ENCODE measurements around the gene PPP2R5C.

The PPP2R5C gene

DNA sequence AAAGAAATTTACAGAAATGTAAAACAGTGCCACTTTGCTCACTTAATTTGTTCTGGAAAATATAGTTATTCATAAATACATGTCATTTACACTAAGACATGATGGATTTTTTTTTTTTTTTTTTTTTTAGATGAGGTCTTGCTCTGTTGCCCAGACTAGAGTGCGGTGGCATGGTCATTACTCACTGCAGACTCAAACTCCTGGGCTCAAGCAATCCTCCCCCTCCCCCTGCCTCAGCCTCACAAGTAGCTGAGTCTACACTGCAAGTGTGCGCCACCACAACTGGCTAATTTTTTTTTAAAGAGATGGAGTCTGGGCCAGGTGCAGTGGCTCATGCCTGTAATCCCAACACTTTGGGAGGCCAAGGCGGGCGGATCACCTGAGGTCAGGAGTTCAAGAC is 101.2 kb downstream of the PPP2R5C start:
- no peak for DNase-seq (ENCODE audit: low read depth in 3 of 3)

DNA sequence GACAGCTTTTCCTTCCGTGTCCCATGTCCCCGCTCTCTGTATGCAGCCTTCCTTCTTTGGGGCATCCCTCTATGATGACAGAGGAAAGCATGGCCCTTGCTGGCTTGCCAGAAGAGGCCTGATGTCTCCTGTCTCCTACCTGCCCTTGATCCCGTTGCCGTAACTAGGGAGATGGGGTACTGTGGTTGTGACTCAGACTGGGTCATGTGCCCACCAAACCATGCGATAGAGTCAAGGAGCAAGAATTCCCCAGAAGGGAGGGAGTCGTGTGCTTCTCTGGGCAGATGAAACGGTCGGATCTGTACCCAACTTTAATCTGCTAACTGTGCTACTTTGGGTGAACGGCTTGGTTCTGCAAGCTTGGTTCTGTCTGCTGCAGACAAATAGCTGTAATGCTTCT is 103.8 kb downstream of the PPP2R5C start:
- no peak for DNase-seq (ENCODE audit: low read depth in 3 of 3)

DNA sequence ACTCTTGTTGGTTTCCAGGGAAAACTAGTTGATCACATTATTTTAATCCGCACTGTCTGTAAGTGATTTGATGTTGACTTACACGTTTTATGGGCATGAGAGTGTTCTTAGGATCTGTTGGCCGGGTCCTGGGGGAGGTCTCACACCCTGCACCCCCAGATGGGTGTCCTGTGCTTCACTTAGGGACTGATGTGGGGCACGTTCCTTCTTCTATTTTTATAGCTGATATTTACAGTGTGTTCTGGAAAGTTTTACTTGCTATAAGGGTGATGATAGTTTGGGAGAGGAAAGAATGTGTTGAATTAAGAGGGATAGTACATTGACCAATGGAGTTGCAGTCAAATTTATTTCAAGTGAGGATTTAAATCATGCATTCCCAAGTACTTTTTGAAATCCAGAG is 106.3 kb downstream of the PPP2R5C start:
- DNase-seq (ENCODE audit: low read depth in 3 of 3): no peak

DNA sequence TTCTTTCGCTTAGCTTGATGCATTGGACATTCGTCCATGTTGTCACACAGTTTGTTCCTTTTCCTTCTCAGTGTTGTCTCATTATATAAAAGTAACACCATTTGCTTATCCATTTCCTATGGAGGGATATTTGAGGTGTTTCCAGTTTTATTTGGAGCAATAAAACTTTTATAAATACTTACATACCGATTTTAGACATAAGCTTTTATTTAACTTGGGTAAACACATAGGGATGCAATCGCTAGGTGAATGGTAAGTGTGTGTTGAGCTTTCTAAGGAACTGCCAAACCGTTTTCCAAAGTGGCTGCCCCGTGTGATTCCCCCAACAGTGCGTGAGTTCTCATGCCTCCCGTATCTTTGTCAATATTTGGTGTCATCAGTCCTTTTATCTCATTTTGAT is 107.7 kb downstream of the PPP2R5C start:
- DNase-seq (ENCODE audit: low read depth in 3 of 3): no peak

DNA sequence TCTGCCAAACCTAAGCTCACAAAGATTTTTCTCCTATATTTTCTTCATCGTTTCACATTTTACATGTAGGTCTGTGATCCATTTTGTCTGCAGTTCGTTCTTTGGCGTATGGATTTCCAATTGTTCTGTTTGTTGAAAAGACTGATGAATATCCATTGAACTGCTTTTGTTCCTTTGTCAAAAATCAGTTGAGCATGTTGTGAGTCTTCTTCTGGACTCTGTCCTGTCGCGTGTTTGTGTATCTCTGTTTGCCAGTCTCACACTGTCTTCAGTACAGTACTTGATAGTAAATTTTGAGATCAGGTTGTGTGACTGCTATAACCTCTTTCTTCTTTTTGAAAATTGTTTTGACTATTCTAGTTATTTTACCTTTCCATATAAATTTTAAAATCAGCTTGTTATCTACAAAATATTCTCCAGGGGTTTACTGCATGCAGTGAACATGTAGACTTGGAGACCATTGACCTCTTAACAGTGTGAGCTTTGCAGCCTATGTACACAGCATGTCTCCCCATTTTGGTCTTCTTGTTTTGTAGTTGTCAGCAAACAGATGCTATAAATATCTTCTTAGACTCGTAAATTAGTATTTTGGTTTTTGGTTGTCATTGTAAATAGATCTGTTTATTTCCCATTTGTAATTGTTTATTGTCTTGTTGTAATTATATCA is 108.9 kb downstream of the PPP2R5C start:
- no peak for DNase-seq (ENCODE audit: low read depth in 3 of 3)

DNA sequence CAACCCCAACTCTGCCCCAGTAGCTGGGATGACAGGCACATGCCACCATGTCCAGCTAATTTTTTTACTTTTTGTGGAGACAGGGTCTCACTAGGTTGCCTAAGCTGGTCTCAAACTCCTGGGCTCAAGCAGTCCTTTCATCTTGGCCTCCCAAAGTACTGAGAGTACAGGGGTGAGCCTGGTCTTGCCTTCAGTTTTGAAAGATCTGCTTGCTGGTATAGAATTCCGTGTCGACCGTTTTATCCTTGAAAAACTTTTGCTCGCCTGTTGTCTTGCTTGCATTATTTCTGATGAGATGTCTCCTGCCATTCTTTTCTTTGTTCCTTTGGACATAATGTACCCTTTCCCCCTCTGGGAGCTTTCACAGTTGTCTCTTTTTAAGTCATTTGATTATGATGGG is 110.8 kb downstream of the PPP2R5C start:
- DNase-seq (ENCODE audit: low read depth in 3 of 3): no peak

DNA sequence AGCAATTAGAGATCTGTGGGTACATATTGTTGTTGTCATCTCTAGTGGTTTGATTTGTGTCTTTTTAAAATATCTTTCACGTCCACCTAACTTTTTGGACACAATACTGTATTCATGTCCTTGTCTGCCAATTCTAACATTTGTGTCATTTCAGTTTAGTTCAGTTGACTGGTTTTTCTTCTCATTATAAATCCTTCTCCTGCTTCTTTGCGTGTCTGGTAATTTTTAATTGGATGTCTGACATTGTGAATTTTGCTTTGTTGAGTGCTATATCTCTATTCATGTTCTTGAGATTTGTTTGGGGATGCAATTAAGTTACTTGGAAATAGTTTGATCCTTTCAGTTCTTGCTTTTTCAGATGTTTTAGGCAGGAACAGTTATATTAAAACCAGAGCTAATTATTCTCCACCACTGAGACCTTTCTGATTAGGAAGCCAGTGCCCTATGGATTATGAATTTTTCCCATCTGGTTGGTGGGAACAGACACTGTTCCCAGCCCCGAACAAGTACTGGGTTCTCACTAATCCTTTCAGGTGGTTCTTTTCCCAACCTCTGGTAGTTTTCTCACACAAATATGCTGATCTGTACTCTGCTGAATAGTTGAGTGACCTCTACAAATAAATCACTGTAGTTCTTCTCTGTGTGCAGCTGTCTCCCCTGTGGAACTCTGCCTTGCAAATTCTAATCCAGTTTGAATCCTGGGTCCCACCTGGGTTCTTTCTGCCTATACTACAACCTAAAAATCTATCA is 111.7 kb downstream of the PPP2R5C start:
- no peak for DNase-seq (ENCODE audit: low read depth in 3 of 3)

DNA sequence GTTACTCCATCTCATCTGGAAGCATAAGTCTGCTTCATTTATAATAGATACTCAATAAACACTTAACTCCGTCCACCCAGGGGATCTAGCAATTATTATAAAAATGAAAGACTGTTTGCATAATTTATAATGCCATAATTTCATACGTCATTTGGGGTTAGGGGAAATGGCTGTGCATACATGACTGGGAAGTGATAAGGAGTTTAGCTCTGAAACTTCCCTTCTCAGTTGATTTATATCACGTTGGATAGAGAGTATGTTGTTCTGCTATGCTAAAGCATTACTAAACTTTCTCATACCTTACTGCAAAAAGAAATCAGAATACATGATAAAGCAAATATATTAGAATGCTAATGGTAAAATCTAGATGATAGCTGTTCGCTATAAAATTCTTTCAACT is 112.5 kb downstream of the PPP2R5C start:
- DNase-seq (ENCODE audit: low read depth in 3 of 3): no peak

DNA sequence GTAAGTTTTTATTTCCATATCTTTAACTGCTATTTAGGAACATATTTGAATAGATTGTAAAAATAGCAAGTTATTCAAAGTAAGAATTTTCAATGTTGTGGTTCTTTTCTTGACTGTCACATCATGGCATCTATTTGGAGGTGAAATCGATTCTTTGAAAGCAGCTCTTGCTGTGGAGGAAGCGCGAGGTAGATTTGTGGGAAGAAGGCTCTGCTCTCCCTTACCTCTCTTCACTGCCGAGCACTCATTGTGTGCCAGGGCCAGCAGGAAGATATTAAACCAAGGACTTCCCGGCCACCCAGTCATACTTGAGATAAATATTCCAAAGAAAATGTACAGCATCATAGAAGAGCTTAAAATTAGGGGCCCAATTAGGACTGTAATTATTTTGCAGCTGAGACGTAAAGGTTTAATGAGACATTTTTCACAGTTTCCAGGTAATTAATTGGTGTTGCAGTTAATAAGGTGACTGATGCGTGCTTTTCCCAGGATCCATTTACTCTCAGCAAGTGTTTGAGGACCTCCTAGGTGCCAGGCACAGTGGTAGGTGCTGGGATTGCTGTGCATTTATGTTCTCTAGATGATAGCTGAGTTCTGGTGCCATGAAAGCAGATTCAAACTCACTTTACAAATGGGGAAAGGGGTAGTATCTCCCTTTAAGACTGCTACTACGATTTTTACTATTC is 113.7 kb downstream of the PPP2R5C start:
- DNase-seq (ENCODE audit: low read depth in 3 of 3): no peak

DNA sequence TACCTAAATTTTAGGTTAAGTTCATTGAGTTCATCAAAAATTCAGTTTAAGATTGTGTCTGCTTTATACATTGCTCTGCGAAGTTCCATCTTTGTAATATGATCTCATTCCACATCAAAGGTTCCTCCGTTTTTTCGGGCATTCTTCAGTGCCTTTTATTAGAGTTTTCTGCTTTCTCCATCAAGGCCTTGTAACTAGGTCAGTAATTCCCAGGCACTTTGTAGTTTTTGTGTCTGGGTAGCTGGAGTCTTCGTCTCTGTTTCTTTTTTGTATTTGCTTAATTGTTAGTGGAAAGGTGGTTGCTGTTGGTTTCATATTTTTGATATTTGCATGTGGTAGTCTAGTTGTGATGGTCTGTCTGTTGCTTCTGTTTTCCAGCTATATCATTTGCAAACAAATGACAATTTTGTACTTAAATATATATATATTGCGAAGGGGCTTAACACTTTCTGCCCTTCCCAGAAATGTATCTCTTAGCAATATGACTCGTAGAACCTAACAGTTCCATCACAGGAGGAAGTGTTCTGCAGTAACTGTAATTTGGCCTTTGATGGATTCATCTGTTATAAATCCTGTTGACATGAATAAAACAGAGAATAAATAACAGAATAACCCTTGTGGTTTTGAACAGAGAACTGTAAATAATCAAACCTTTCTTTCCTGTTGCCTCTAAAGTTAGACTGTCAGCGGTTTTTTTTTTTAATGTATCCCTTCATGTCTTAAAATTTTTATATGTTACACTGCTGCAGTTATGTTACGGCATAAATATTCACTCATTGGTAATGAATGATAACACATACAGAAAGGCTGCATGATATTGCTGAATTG is 114.4 kb downstream of the PPP2R5C start:
- no peak for DNase-seq (ENCODE audit: low read depth in 3 of 3)

DNA sequence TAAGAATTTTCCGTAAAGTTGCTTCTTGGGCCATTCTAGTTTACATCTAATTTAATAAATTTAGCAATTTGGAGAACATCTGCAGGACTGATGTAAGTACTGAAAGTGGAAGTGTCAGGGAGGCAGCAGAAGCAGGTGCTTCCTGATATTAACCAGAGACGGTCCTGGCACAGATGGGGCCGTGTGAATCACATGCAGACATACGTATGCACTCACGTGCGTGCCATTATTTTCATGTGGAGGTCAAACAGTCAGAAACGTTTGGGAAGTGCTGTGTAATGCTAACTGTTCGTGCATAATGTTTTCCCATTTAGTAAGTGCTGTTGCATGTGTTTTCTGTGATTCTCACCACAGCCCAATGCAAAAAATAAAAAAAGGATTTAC is 115.0 kb downstream of the PPP2R5C start:
- DNase-seq (ENCODE audit: low read depth in 3 of 3): peak; percentile 43 to 69 (median 58)

DNA sequence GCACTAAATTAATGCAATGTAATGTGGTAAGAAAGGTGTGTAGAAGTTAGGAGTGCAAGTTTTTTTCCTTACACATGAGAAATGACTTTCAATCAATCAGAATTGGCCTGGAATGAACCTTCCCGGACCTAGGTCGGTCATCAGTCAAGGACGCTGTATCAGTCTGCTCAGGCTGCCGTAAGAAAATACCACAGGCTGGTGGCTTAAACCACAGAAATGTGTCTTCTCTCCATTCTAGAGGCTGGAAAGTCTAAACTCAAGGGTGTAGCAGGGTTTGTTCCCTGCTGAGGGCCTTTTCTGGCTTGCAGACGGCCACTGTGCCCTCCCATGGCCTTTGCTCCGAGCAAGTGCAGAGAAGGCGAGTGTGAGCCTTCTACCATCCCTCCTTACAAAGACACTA is 116.3 kb downstream of the PPP2R5C start:
- DNase-seq (ENCODE audit: low read depth in 3 of 3): no peak

DNA sequence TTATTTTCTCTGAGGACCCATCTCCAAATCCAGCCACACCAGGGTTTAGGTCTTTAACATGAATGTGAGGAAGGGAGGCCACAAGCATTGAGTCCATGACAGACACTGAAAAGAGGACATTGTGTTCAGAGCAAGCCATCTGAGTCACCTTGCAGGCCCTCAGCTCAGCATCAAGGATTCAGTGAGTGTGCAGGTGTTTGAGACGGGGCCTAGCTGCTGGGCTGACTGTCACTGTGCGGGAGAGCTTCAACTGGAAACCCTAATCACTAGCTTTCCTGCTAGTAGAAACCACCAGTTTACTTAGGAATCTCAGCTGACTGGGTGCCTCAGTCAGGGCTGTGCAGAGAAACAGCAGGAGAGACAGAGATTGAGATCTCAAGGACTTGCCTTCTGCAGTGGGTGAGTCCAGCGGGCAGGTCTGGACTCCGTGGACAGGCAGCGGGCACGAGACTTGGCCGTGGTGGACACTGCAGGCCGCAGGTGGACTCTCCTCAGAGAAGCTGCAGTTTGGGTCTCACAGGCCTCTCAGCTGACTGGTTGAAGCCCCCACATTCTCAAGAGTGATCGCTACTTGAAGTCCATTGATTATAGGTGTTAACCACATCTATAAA is 116.8 kb downstream of the PPP2R5C start:
- no peak for DNase-seq (ENCODE audit: low read depth in 3 of 3)

DNA sequence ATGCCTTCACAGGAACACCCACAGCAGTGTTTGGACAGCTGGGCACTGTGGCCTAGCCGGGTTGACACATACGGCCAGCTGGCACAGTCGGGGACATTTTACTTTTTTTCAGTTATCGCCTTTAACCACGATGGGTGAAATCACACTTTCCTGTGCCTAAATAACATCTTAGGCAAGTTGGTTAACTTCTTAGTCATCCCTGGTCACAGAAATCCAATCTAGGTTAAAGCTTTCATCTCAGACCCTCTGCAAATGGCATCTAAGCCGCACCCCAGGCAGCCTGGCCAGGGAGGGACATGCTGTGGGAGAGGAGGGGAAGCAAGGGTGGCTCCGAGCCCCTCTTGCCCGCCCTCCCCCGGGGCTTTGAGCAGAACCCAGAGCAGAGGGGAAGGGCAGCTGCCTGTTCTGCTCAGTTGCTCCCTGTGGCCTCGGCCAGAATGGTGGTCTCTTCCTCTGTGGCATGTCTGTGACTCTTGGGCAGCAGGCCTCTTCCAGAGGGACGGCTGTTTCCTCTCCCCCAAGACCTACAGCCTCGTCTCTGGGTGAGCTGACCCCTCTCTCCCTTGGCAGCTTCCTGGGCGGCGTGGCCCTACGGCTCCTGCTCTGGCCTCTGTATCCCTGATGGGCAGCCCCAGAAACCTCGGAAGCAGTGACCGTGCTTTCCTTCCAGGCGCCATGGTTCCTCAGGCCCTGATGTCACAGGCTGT is 117.5 kb downstream of the PPP2R5C start:
- DNase-seq (ENCODE audit: low read depth in 3 of 3): peak in 1 of 3 experiments; percentile 26

DNA sequence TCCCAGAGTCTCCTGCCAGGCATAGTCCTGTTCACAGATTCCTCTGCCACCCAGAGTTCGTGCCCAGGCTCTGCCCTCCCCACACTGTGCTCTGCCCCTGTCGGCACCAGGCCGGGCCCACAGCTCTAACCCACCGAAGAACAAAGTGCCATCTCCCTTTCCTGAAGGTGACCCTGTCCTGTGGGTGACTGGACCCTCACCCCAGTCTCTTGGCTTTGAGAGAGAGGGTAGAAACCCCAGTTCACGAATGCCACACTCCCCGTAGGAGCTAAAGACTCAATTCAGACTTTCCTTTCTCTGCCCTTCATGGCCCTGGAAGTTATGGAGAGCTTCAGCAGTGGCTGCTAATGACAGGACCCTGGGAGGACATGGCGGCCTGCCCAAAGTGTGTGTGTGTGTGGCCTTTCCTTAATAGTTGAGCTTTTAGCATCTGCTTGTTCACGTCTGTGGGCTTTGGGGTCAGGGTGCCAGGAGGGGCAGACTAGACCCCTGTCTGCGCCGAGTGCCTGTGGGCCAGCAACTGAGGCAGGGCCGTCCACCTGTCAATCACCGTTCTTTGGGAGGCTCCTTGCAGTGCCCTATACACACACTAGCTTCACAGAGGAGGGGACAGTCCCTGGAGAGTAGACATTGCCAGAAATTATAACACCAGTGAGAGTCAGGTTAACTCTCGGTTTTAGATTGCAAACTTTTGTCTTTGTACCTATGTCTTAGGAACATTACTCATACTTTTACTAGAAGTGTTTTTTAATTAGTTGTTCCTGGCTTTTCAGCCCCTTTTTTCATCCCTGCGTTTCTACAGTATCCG is 118.2 kb downstream of the PPP2R5C start:
- no peak for DNase-seq (ENCODE audit: low read depth in 3 of 3)

DNA sequence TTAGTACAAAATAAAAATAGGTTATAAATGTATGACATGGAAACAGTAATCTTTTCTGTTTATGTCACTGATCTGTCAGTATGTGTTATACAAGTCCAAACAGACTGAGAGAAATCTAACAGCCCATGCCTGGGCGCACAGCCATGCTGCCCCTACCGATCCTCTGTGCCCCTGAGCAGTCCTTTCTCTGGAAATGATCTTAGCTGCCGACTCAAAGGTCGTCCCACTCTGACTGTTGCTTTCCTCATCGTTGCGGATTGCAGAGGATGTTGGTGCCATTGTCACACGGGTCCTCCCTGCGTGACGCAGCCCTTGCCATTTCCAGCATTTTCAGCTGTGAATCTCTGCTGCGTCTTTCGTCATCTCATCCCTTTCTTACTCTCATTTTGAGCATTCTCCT is 119.9 kb downstream of the PPP2R5C start:
- no peak for DNase-seq (ENCODE audit: low read depth in 3 of 3)

DNA sequence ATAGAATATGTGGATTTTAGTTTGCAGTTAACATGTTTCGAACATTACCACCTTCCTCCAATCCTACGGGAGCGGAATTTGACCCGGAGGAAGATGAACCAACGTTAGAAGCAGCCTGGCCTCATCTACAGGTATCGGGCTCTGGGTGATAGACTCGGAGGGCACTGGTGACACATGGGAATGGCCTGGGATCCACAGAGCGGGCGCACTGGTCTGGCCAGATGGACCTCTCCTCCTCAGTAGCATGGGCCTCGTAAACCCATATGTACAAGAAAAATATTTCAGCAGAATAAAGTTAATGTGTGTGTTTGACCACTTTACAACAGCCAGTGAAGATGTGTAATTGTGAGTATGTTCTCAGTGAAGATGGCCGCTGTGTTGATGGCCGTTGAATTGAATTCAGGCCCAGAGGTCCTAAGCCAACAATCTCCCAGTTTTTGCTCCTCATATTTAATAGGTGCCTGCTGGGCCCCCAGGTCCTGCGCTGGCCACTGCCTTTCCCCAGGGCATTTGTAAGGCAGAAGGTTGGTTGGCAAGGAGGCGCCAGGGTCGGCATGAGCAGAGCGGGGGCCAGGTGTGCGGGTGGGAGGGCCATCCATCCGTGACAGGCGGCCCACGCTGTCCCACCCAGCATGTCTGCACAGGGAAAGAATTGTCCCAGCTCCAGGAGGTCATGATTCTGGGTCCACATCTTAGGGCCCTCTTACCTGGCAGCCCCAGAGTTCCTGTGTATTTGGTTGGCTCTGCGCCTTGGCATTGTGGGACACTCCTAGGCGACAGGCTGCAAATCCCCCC is 120.8 kb downstream of the PPP2R5C start:
- no peak for DNase-seq (ENCODE audit: low read depth in 3 of 3)

DNA sequence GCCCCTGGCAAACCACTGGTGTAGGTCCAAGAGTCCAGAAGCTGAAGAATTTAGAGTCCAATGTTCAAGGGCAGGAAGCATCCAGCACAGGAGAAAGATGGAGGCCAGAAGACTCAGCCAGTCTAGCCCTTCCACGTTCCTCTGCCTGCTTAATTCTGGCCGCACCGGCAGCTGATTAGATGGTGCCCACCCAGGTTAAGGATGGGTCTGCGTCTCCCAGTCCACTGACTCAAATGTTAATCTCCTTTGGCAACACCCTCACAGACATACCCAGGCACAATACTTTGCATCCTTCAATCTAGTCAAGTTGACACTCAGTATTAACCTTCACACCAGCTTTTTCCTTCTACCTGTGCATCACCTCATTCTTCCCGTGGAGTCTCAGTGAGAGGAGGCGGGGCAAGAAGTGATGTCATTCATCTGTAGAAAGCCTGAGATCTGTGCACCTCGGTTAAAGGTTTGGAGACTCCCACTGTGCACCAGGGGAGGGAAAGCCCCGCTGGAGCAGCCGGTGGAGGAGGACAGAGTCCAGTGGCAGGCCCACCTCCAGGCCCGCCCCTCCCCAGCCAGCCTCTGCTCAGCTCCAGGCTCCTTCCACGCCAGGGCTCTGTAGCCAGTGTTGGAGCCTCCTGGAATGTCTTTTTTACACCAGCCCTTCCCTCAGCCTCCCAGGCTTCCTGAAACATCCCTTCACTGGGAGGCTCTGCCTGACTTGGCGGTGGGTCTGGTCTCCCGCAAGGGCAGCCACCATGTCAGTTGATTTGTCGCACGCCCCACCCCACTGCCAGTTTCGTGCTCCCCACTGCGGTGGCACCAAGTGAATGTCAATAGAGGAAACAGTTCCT is 122.8 kb downstream of the PPP2R5C start:
- DNase-seq (ENCODE audit: low read depth in 3 of 3): no peak

Data from stimulated activated CD4-positive, alpha-beta T cell treated with anti-CD3 and anti-CD28 coated beads, TNF-alpha, amount 100 ng/mL, for 24 hours (primary cell).